HL-60 (cell line): Measurements from ENCODE around the gene SEC24D.

Experiments used
- POLR2AphosphoS5 ChIP-seq: IDR thresholded peaks from 2 replicates; pipeline ENCODE4 v1.6.1; 2012; ENCODE audit warnings: low read depth
- TF ChIP-seq, protein P1 (sequence below): IDR thresholded peaks from one replicate; pipeline ENCODE4 v1.5.1; 2011; ENCODE audit warnings: low read length, control low read depth, inconsistent platforms; ENCODE audit not compliant: insufficient read depth
- TF ChIP-seq, protein P2 (sequence below): IDR thresholded peaks from 2 replicates; pipeline ENCODE4 v1.6.1; 2012; ENCODE audit warnings: low read depth; ENCODE audit not compliant: insufficient replicate concordance

DNA sequence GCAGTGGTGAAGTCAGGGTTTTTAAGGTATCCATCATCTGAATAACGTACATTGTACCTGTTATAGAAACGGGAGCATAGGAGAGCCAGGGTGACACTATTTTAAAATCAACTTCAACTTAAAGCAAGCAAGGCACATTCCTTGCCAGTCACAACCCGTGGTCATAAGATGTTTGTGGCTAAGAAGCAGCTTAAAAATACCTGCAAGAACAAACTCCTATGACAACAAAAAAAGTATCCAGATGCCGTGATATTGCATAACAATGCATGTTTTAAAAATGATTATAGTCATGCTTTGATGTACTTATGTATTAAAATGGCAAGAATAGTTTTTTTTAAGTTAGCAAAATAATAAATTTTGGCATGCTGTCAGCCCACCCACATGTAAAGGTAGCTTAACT is 36.3 kb upstream of the SEC24D start:
- TF ChIP-seq, protein P1, sequence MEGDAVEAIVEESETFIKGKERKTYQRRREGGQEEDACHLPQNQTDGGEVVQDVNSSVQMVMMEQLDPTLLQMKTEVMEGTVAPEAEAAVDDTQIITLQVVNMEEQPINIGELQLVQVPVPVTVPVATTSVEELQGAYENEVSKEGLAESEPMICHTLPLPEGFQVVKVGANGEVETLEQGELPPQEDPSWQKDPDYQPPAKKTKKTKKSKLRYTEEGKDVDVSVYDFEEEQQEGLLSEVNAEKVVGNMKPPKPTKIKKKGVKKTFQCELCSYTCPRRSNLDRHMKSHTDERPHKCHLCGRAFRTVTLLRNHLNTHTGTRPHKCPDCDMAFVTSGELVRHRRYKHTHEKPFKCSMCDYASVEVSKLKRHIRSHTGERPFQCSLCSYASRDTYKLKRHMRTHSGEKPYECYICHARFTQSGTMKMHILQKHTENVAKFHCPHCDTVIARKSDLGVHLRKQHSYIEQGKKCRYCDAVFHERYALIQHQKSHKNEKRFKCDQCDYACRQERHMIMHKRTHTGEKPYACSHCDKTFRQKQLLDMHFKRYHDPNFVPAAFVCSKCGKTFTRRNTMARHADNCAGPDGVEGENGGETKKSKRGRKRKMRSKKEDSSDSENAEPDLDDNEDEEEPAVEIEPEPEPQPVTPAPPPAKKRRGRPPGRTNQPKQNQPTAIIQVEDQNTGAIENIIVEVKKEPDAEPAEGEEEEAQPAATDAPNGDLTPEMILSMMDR, result no peak
- no peak for TF ChIP-seq POLR2AphosphoS5
- TF ChIP-seq, protein P2, sequence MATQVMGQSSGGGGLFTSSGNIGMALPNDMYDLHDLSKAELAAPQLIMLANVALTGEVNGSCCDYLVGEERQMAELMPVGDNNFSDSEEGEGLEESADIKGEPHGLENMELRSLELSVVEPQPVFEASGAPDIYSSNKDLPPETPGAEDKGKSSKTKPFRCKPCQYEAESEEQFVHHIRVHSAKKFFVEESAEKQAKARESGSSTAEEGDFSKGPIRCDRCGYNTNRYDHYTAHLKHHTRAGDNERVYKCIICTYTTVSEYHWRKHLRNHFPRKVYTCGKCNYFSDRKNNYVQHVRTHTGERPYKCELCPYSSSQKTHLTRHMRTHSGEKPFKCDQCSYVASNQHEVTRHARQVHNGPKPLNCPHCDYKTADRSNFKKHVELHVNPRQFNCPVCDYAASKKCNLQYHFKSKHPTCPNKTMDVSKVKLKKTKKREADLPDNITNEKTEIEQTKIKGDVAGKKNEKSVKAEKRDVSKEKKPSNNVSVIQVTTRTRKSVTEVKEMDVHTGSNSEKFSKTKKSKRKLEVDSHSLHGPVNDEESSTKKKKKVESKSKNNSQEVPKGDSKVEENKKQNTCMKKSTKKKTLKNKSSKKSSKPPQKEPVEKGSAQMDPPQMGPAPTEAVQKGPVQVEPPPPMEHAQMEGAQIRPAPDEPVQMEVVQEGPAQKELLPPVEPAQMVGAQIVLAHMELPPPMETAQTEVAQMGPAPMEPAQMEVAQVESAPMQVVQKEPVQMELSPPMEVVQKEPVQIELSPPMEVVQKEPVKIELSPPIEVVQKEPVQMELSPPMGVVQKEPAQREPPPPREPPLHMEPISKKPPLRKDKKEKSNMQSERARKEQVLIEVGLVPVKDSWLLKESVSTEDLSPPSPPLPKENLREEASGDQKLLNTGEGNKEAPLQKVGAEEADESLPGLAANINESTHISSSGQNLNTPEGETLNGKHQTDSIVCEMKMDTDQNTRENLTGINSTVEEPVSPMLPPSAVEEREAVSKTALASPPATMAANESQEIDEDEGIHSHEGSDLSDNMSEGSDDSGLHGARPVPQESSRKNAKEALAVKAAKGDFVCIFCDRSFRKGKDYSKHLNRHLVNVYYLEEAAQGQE, result no peak
